Neural cell (in vitro differentiated cells): ENCODE results near the gene SLC12A3. TPM values are rescaled to one million over a fixed set of nuclear protein-coding genes. Genes with fewer than 3 reads are reported as not detected.

Experiments used
- H2AFZ ChIP-seq: fragments of 200-600, 300-800 bp; sonication (generic), shearing (Covaris generic); 2 replicates; pipeline ENCODE4 v1.6.0; 2014; ENCODE audit warnings: low read depth, mild to moderate bottlenecking, antibody characterized with exemption, low read length, moderate library complexity
- H3F3A ChIP-seq: fragments of 200-600 bp; shearing (Covaris generic); 2 replicates; pipeline ENCODE4 v1.6.1; 2016; ENCODE audit warnings: mild to moderate bottlenecking, moderate library complexity, mixed read lengths, antibody characterized with exemption, low read length; ENCODE audit not compliant: insufficient read depth, poor library complexity, severe bottlenecking
- H3K27ac ChIP-seq: fragments of 200-600, 300-800 bp; sonication (generic), shearing (Covaris generic); 2 replicates; pipeline ENCODE4 v1.5.1; 2014; ENCODE audit warnings: mild to moderate bottlenecking, low read length, moderate library complexity
- H3K27me3 ChIP-seq: fragments of 300-800, 200-600 bp; sonication (generic), shearing (Covaris generic); 2 replicates; pipeline ENCODE4 v1.6.0; 2014; ENCODE audit warnings: mild to moderate bottlenecking, low read depth, low read length, moderate library complexity; ENCODE audit not compliant: insufficient read depth
- H3K36me3 ChIP-seq: fragments of 300-800, 200-600 bp; sonication (generic), shearing (Covaris generic); 2 replicates; pipeline ENCODE4 v1.5.1; 2014; ENCODE audit warnings: mild to moderate bottlenecking, antibody characterized with exemption, low read length, moderate library complexity; ENCODE audit not compliant: insufficient read depth
- H3K4me2 ChIP-seq: fragments of 300-800, 200-600 bp; sonication (generic), shearing (Covaris generic); 2 replicates; pipeline ENCODE4 v1.6.0; 2014; ENCODE audit warnings: mild to moderate bottlenecking, low read length
- H3K4me3 ChIP-seq: fragments of 300-800, 200-600 bp; sonication (generic), shearing (Covaris generic); 2 replicates; pipeline ENCODE4 v1.5.1; 2014; ENCODE audit warnings: mild to moderate bottlenecking, low read length, moderate library complexity
- H3K79me2 ChIP-seq: fragments of 200-600 bp; shearing (Covaris generic); replicated peaks from 2 replicates; pipeline ENCODE4 v1.6.0; 2014; ENCODE audit warnings: mild to moderate bottlenecking, low read length, moderate library complexity; ENCODE audit not compliant: insufficient read depth
- H3K9ac ChIP-seq: fragments of 300-800, 200-600 bp; sonication (generic), shearing (Covaris generic); 2 replicates; pipeline ENCODE4 v1.6.1; 2016; ENCODE audit warnings: mild to moderate bottlenecking, low read length, mixed read lengths
- H3K9me2 ChIP-seq: fragments of 200-600 bp; shearing (Covaris generic); 2 replicates; pipeline ENCODE4 v1.6.1; 2016; ENCODE audit warnings: mild to moderate bottlenecking, low read length, mixed read lengths; ENCODE audit not compliant: insufficient read depth
- H3K9me3 ChIP-seq: fragments of 200-600, 300-800 bp; sonication (generic), shearing (Covaris generic); 2 replicates; pipeline ENCODE4 v1.6.1; 2016; ENCODE audit warnings: mild to moderate bottlenecking, mixed run types, low read length, moderate library complexity, mixed read lengths
- H4K20me1 ChIP-seq: fragments of 200-600 bp; shearing (Covaris generic); 2 replicates; pipeline ENCODE4 v1.6.1; 2016; ENCODE audit warnings: mild to moderate bottlenecking, mixed run types; ENCODE audit not compliant: insufficient read depth
- EP300 ChIP-seq: fragments of 450-650 bp; conservative IDR thresholded peaks from 2 replicates; pipeline ENCODE4 v1.6.1; 2014; ENCODE audit warnings: antibody characterized with exemption, mild to moderate bottlenecking, moderate library complexity; ENCODE audit not compliant: poor library complexity, severe bottlenecking
- EZH2 ChIP-seq: fragments of 200-600, 300-800 bp; shearing (Covaris generic), sonication (generic); IDR thresholded peaks from 2 replicates; pipeline ENCODE4 v1.6.1; 2014; ENCODE audit warnings: antibody characterized with exemption, low read length, borderline replicate concordance, mild to moderate bottlenecking; ENCODE audit not compliant: insufficient read depth, poor library complexity, severe bottlenecking
- MXI1 ChIP-seq: fragments of 450-650 bp; conservative IDR thresholded peaks from 2 replicates; pipeline ENCODE4 v1.6.1; 2014; ENCODE audit warnings: antibody characterized with exemption, mild to moderate bottlenecking; ENCODE audit not compliant: poor library complexity, severe bottlenecking
- POLR2AphosphoS5 ChIP-seq: IDR thresholded peaks from 2 replicates; pipeline ENCODE4 v1.6.1; 2012
- RAD21 ChIP-seq: fragments of 450-650 bp; conservative IDR thresholded peaks from 2 replicates; pipeline ENCODE4 v1.6.1; 2014; ENCODE audit warnings: antibody characterized with exemption, mild to moderate bottlenecking, moderate library complexity
- SMC3 ChIP-seq: fragments of 450-650 bp; conservative IDR thresholded peaks from 2 replicates; pipeline ENCODE4 v1.6.1; 2014; ENCODE audit warnings: antibody characterized with exemption, mild to moderate bottlenecking, moderate library complexity; ENCODE audit not compliant: poor library complexity
- TAF1 ChIP-seq: IDR thresholded peaks from 2 replicates; pipeline ENCODE4 v1.6.1; 2012; ENCODE audit warnings: low read depth
- polyA plus RNA-seq: library from polyadenylated mRNA; depleted of rRNA; stranded (reverse); fragments of >200 nt; gene quantifications from 2 replicates; pipeline ENCODE4 v1.2.3, GENCODE V29; 2014
- TF ChIP-seq, protein P1 (sequence below): fragments of 450-650 bp; IDR thresholded peaks from 2 replicates; pipeline ENCODE4 v1.5.1; 2014; ENCODE audit warnings: antibody characterized with exemption, mild to moderate bottlenecking, moderate library complexity; ENCODE audit not compliant: poor library complexity, severe bottlenecking
- TF ChIP-seq, protein P2 (sequence below): IDR thresholded peaks from 2 replicates; pipeline ENCODE4 v1.6.1; 2012; ENCODE audit warnings: borderline replicate concordance

SLC12A3 gene
- polyA plus RNA-seq, 1 donor from 2014 or later = 0.09 TPM

DNA sequence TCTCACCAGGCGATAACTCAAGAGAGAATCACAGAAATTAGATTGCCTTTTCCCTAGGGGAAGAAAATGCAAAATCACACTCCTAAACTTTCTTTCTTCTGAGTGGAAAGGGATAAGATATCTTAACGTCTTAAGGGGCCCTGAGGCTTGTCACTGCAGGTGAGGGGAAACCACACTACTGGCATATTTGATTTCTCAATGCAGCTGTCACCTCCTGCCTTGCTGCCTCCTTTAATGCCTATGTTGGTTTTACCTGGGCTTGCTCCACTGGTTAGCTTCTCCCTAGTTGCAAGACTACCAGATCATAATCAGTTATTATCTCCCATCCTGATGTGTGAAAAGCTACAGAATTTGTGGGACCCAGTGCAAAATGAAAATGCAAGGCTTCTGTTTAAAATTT is 62.5 kb downstream of the SLC12A3 start:
- Histone ChIP-seq H3K9ac (no peak overlapping the region), H3K79me2 (peaks cover 4% of the 10 kb centered on the region), H3K4me2 (no peak overlapping the region), H3F3A (no peaks in the 10 kb centered on the region), H3K9me2 (no peaks in the 10 kb centered on the region), H4K20me1 (no peaks in the 10 kb centered on the region), H3K27me3 (no peaks in the 10 kb centered on the region), H3K9me3 (no peaks in the 10 kb centered on the region), H3K4me3 (no peak overlapping the region), H3K27ac (no peak overlapping the region), H3K36me3 (no peaks in the 10 kb centered on the region), H2AFZ (no peak overlapping the region)
- TF ChIP-seq, protein P1, sequence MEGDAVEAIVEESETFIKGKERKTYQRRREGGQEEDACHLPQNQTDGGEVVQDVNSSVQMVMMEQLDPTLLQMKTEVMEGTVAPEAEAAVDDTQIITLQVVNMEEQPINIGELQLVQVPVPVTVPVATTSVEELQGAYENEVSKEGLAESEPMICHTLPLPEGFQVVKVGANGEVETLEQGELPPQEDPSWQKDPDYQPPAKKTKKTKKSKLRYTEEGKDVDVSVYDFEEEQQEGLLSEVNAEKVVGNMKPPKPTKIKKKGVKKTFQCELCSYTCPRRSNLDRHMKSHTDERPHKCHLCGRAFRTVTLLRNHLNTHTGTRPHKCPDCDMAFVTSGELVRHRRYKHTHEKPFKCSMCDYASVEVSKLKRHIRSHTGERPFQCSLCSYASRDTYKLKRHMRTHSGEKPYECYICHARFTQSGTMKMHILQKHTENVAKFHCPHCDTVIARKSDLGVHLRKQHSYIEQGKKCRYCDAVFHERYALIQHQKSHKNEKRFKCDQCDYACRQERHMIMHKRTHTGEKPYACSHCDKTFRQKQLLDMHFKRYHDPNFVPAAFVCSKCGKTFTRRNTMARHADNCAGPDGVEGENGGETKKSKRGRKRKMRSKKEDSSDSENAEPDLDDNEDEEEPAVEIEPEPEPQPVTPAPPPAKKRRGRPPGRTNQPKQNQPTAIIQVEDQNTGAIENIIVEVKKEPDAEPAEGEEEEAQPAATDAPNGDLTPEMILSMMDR = no peak
- TF ChIP-seq RAD21 (no peak), MXI1 (no peak), EZH2 (no peak), SMC3 (no peak), EP300 (no peak), TAF1 (no peak), POLR2AphosphoS5 (no peak)
- TF ChIP-seq, protein P2, sequence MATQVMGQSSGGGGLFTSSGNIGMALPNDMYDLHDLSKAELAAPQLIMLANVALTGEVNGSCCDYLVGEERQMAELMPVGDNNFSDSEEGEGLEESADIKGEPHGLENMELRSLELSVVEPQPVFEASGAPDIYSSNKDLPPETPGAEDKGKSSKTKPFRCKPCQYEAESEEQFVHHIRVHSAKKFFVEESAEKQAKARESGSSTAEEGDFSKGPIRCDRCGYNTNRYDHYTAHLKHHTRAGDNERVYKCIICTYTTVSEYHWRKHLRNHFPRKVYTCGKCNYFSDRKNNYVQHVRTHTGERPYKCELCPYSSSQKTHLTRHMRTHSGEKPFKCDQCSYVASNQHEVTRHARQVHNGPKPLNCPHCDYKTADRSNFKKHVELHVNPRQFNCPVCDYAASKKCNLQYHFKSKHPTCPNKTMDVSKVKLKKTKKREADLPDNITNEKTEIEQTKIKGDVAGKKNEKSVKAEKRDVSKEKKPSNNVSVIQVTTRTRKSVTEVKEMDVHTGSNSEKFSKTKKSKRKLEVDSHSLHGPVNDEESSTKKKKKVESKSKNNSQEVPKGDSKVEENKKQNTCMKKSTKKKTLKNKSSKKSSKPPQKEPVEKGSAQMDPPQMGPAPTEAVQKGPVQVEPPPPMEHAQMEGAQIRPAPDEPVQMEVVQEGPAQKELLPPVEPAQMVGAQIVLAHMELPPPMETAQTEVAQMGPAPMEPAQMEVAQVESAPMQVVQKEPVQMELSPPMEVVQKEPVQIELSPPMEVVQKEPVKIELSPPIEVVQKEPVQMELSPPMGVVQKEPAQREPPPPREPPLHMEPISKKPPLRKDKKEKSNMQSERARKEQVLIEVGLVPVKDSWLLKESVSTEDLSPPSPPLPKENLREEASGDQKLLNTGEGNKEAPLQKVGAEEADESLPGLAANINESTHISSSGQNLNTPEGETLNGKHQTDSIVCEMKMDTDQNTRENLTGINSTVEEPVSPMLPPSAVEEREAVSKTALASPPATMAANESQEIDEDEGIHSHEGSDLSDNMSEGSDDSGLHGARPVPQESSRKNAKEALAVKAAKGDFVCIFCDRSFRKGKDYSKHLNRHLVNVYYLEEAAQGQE = no peak

DNA sequence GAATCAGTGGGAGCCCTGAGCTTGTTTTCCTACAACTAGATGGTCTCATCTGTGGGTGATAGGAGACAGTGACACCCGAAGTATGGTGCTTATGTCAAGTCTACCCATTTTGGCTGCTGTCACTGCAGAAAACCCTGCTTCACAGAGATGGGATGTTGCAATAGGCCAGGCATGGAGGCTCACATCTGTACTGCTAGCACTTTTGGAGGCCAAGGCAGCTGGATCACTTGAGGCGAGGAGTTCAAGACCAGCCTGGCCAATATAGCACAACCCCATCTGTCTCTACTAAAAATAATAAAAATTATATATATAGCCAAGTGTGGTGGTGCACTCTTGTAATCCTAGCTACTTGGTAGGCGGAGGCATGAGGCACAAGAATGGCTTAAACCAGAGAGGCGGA is 64.6 kb downstream of the SLC12A3 start:
- no peak for TF ChIP-seq POLR2AphosphoS5
- no peak for TF ChIP-seq MXI1
- no peak for TF ChIP-seq RAD21
- no peak for TF ChIP-seq SMC3
- no peak for TF ChIP-seq EZH2
- no peak for TF ChIP-seq TAF1
- TF ChIP-seq, protein P1 = no peak
- TF ChIP-seq EP300 = no peak
- TF ChIP-seq, protein P2 = no peak
- no peak overlapping the region for H3K9ac ChIP-seq
- H3K9me3 ChIP-seq = no peaks in the 10 kb centered on the region
- H3K9me2 ChIP-seq = no peaks in the 10 kb centered on the region
- H3K4me2 ChIP-seq = no peak overlapping the region
- H3K36me3 ChIP-seq = no peaks in the 10 kb centered on the region
- H4K20me1 ChIP-seq = no peaks in the 10 kb centered on the region
- H3F3A ChIP-seq = no peaks in the 10 kb centered on the region
- H2AFZ ChIP-seq = no peak overlapping the region
- H3K79me2 ChIP-seq = peaks cover 24% of the 10 kb centered on the region
- H3K27ac ChIP-seq = no peak overlapping the region
- H3K27me3 ChIP-seq = no peaks in the 10 kb centered on the region
- no peak overlapping the region for H3K4me3 ChIP-seq
